Dermis microvascular lymphatic vessel endothelial cell (primary cell): Measurements from ENCODE around the gene MEF2A. TPM values are rescaled to one million over a fixed set of nuclear protein-coding genes. Genes with fewer than 3 reads are reported as not detected.
A peak's percentile ranks its signal among the peaks of the same experiment; 100 is the strongest.
"Not testable (repeated sequence)": the region's sequence is repeated elsewhere in the genome, so short reads cannot be mapped to it uniquely, and the experiment has no call there.

ENCODE experiments used
- DNase-seq, 2 donors: peaks; one replicate each; pipeline versions ENCODE4 v3.0.0 to v3.0.0-alpha.2; 2010; ENCODE audit warnings: low read depth in 2 of 2
- total RNA-seq: library from RNA; depleted of rRNA; stranded (reverse); fragments of >200 nt; gene quantifications from 2 replicates; pipeline ENCODE4 v1.2.1, GENCODE V29; 2014

MEF2A gene
- total RNA-seq, 1 donor from 2014 or later = 16.0 TPM

DNA sequence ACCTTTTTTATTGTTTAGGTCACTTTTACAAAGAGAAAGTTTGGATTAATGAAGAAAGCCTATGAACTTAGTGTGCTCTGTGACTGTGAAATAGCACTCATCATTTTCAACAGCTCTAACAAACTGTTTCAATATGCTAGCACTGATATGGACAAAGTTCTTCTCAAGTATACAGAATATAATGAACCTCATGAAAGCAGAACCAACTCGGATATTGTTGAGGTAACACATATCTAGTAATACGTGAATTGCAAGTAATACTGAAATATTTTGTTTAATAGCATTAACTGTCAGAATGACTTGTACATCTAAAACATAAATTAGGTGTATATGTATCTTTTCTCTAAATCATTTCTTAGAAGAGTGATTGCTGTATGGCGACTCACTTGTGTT lies 79.8 kb downstream of the MEF2A start:
- DNase-seq = no peak

DNA sequence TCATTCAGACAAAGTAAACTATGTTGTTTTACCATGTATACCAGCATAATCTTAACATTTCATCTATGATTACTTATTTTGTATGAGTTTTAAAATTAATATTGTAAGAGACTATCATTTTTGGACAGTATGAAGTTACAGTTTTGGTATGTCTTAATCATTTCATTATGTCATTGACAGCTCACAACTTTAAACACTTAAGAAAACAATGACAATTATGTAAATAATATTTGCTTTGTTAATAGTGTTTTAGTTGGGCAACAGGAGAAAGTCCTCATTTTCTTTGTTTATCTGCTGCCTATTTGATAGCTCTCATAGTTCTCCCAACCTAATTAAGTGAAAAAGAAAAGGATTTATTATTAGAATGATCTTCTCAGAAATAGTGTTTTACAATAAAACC lies 80.2 kb downstream of the MEF2A start:
- no peak for DNase-seq

DNA sequence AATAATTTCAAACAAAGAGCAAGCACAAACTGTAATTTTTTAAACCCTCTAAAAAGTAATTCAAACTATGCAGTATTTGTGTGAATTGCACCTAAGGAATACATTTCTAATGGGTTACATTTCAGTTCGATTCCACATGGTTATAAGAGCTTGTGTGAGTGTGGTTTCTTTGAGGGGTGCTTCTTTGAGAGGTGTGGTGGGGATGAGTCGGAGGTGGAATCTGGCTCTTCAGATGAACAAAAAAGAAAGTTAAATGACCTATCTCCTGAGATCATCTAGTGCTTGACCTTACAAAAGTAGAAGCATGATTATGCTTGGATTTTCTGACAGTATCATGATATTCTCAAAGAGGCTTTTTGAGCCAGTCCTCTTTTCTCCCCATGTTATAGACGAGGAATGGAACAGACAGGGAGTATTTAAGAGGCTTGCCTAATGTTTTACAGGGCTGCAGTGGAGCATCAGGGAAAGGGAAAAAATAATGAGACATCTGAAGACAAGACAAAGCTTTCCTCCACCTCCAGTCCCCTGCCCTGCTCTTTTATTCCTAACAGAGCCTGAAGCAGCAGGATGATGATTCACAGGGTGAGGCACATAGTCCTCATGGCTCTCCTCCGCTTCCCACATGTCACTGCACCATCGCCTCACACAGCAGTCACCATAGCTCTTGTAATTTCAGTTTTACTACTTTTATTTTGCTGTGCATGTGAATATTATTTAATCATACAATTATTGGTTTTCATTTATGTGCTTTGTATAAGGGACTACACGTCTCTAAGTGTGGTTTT lies 85.4 kb downstream of the MEF2A start:
- DNase-seq = peak in 1 of 2 donors; percentile 34

DNA sequence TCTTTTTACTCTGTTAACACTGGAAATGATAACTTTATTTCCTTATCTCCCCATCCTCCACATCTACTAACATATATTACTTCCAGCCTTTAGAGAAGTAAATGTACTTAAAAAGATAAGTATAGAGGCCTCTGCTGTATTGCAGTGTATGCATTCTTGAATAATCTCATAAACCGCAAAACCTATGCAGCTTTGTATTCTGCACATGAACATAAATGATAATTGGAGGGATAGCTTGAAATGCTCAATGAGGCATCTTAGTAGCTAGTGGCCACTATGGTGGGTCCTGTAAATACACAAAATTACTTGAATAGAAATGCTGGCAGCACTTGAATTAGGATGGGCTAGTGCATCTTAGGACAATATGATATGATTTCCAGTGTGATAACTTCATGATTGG lies 90.4 kb downstream of the MEF2A start:
- no peak for DNase-seq

DNA sequence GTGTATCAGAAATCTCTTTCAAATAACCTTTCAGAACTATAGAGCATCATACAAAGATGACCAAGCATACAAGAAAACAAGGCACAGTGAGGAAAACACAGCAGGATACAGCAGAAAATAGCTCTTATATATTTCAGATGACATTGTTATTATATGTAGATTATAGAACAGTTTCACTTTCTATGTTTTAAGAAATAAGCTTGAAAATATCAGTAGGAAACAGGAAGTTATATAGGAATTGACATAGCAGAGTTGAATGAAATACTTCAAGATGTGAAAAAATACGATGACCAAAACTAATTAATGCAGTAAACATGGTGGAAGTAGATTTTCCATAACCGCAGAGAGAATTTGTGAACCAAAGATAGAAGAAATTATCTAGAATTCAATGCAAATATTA lies 92.2 kb downstream of the MEF2A start:
- no peak for DNase-seq

DNA sequence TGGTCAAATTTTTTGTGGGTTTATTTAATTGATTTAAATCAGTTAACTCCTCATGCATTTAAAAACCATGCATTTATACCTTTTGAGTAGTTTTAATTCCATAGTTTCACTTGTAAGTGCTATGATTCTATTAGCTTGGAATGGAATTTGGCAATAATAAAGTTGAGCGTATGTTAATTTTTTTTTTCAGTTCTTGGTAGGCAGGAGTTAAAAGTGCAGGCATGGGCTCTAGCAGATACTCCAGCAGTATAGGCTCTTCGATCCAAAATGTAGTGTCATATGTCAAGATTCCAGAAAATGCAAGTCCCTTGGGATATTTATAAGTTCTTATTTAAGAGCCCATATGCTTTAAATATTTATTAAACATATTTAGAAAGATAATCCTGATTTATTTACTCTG lies 97.1 kb downstream of the MEF2A start:
- DNase-seq = no peak

DNA sequence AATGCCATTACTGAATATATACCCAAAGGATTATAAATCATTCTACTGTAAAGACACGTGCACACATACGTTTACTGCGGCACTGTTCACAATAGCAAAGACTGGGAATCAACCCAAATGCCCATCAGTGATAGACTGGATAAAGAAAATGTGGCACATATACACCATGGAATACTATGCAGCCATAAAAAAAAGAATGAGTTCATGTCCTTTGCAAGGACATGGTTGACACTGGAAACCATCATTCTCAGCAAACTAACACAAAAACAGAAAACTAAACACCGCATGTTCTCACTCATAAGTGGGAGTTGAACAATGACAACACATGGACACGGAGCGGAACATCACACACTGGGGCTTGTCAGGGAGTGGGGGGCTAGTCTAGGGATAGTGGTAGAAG lies 100.3 kb downstream of the MEF2A start:
- DNase-seq = not testable (repeated sequence)

DNA sequence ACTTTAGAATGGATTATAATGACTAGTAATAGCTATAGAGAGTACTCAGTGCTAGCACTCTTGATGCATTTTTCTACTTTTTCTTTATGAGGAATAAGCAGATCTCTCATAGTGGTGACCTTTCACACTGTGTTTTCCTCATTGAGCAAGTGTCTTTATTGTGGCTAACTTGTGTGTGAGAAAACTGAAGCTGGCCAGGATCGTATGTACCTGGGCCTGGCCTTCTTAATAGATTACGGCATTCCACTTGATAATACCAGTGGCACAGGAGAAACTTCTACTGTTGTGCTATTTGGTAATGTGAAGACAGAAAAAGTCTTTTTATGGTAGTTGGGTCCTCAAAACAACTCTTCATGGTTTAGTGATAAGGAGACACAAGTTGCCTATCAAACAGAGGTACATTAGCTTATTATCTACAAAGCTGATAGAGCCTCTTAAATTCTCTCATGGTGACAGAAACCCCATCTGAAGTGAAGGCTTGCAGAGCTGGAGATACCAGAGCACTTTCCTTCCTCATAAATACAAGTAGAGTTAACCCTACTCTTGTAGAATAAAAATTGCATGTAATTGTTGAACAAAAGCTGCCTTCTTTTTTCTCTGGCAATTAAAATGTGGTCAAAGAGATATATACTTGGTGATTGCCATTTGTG lies 102.9 kb downstream of the MEF2A start:
- no peak for DNase-seq

DNA sequence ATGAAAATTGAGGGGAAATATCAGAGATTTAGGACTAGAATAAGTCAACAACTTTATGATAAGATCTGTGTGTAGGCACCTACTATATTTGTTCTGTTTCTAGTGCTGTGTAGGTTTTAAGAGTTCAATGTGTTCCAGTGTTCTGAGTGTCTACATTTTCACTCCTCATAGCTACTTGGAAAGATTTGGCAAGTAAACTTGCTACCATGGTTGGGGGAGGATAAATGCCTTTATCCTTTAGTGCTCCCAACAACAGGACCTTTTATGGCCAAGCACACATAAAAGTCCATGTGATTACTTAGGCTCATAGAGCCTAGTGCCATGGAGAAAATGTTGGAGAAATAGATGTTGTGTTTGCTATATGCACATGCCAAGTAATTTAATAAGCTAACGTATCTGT lies 103.5 kb downstream of the MEF2A start:
- no peak for DNase-seq

DNA sequence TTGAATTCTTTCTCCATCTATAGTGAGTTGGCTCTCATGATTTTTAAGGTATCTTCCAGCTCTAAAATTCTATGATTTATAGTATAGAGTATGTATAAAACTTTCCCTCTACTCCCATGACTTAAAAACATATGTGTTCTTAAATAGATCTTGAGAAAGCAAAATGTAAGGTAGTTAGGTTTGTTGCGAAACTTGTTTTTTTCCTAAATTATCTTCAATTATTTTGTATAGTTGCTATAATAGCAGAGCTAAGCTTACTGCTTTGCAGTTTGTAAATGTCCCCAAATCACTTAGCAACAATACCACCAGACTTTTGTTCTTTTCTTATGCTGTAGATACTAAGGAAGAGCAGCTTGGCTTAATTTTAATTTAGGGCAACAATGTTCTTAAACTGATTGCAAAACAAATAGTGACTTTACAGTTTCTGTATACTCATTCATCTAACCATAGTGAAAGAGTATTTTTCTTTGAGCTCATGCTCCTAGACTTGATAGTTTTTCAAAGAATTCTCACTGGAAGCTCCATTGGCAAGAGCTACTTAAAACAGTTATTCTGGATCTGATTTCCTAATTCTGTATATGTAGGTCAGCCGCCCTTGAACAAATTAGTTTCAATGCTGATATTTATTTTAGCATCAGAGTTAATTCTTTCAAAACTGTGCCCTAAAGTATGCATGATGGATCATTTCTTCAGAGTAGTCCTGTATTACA lies 106.3 kb downstream of the MEF2A start:
- no peak for DNase-seq

DNA sequence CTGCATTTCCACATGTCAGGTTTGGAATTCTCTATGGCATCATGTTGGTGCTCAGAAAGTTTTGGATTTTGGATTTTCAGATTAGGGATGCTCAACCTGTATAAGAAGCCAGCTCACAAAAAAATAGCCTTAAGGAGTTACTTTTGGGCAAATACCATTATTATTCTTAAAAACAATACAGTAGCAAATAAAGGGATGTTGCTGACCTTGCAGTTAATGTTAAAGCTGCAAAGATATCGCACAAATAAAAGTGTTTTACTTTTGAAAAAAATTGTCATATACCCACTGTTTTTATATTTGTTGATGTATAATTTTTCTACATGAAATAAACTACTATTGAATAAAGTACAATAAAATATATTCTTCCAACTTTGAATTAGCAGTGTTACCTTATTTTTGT lies 107.3 kb downstream of the MEF2A start:
- DNase-seq = no peak

DNA sequence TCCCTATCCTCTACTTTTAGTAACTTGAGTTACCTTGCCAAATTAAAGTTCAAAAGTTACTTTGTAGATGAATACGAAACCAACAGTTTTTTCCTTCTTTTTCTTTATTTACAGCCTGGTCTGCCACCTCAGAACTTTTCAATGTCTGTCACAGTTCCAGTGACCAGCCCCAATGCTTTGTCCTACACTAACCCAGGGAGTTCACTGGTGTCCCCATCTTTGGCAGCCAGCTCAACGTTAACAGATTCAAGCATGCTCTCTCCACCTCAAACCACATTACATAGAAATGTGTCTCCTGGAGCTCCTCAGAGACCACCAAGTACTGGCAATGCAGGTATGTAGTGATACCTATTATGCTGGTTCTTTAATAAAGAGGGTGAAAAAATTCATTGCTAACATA lies 108.5 kb downstream of the MEF2A start:
- DNase-seq = no peak

DNA sequence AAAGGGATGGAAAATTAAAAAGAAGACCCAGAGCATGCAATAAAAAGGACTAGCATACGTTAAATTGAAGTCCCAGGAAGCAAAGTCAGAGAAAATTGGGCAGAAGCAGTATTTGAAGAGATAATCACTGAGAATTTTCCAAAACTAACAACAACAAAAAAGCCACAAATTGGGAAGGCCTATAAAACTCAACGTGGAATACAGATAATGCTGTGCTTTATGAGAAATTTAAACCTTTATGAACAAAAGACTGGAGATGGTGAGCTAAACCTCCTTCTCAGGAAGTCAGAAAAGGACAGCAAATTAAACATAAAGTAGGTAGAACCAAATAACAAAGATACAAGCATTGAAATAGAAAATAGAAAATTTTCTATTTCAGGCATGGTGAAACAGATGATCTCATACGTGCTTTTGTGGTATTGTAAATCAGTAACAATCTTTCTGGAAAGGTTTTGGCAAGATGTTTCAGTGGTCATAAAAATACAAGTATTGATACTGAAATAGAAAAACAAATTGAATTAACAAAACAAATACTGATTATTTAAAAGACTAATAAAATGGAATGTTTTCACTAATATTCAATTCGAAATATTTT lies 111.9 kb downstream of the MEF2A start:
- no peak for DNase-seq

DNA sequence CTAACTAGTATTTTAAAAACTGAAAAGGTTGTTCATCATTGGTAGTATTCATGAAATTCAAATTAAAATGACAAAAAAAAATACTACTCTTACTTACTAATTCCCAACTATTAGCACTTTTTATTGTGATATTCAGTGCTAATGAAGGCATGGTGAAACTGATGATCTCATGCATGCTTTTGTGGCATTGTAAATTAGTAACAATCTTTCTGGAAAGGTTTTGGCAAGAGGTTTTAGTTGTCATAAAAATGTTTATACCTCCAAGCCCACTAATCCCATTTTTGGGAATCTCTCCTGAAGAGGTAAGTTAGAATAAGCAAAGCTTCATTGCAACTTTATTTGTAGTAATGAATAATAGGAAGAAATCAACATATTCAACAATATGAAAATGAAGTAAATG lies 114.5 kb downstream of the MEF2A start:
- no peak for DNase-seq

DNA sequence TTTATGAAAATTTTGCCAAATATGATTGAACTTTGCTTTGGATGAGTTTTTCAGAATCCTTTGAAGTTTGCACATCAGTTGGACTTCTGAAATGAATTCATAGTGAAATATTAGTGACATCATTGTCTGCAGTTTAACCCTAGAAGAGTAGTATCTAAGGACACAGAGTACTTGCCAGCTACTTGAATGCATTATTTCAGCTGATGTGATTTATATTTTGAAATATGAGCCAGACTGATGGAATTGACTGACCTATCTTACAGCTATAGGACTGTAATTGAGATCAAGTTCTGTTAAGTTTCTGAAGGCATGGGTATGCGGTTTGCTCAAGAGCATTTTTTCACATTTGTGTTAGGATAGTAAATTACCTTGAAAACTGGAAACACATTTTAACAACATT lies 116.2 kb downstream of the MEF2A start:
- DNase-seq = peak in 1 of 2 donors; percentile 12

DNA sequence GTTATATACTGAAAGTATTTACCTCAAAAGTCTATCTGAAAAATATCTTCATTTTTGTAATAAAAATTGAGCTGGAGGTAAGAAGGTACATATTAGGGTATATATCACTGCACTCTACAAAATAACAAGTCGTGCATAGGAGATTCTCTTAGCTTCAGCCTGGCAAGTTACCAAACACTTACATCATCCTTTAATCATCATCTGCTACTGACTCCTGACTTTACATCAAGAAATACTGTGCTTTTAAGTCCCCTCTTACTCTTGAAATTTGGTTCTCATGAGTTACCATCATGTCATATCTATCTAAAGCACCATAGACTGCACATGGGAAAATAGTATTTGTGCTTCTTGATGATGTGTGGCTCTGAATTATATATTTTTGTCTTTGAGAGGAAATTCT lies 116.7 kb downstream of the MEF2A start:
- peak; percentile 47 to 91 for DNase-seq

DNA sequence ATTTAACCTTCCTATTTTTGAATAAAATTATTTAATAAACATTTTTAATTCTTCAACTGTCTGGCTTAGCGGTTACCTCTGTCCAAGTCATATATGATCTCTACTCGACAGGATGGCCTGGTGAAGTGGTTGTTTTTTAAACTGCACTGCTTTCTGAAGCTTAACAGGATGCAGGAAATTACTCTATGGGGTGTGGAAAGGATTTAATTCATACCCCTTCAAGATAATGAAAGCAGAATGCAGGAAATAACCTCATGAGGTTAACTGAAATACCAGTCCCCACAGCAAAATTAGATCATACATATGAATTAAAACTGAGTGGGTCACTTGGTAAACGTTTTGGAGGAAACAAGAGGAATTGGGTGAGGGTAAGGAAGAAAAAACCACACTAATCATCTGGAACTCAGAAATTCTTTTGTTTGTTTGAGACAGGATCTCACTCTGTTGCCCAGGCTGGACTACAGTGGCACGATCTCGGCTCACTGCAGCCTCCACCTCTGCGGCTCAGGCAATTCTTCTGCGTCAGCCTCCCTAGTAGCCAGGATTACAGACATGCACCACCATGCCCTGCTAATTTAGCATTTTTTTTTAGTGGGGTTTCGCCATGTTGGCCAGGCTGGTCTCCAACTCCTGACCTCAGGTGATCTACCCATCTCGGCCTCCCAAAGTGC lies 117.4 kb downstream of the MEF2A start:
- DNase-seq = peak; percentile 66 to 91

DNA sequence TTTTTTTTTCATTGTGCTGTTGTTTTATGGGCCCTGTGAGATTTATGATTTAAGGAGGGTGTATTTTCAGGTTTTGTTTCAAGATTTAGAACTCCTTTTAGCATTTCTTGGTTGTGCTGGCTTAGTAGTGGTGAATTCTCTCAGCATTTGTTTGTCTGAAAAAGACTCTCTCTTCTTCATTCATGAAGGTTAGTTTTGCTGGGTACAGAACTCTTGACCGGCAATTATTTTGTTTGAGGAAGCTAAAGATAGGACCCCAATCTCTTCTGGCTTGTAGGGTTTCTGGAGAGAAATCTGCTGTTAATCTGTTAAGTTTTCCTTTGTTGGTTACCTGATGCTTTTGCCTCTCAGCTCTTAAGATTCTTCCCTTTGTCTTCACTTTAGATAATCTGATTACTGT lies 120.5 kb downstream of the MEF2A start:
- DNase-seq = no peak

DNA sequence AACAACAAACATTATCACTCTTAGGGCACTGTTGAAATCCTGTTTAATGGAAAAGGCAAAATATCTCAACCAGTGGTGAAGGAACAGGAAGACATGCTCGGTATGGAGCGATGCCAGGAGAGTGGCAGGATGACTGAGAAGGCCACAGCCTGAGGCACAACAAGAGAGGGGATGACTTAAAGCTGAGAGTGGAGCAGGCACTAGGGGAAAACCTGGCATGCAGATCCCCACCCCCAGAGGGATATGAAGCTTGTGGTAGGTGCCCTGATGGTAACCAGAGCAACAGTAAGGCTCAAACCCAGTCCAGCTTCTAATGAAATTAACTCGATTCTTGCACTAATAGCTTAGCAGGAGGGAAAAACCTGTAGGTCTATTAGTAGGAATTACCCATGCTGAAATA lies 127.0 kb downstream of the MEF2A start:
- no peak for DNase-seq

DNA sequence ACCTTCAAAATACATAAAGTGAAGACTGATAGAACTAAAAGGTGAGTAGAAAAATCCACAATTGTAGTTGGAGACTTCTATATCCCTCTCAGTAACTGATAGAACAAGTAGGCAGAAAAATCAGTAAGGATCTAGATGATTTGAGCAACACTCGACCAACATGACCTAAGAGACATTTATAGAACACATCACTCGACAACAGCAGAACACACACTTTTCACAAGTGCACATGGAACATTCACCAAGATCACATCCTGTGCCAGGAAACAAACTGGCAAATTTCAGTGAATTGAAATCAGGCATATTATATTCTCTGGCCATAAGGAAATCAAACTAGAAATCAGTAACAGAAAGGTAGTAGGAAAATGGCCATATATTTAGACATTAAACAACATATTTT lies 130.3 kb downstream of the MEF2A start:
- peak; percentile 61 to 70 for DNase-seq

DNA sequence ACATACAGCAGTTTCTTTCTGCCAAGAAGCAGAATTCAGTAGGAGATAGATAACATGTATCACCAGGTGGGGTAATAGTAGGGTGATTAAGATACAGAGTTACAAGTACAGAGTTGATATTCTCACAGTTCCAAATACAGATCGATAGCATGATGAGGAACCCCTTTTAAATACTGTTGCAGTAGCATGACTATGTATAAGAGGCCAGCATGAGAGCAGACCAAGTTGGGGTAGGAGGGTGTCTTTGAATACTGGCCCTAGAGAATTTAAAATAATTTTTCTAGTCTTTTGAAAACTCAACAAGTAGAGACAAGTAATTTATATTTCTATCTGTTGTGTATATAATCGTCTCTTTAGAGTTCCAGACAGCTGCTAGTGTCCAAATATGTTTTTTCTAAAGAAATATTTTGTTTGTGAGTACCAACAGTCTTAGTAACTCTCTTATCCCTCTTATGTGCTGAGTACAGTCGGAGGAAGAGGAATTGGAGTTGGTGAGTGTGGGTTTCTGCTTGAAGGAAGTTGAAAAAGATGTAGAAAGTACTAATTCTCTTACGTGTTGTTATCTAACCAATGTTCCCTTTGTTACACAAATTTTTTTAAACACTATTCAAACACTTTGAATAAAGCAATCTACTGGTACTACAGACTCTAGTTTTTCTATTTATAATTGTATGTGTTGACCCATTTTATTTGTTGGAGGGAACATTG lies 137.3 kb downstream of the MEF2A start:
- DNase-seq = peak in 1 of 2 donors; percentile 55
